Muscle layer of colon (tissue), 2 donors: ENCODE data around the gene ATP6V1A.

ENCODE experiments used
- H3K27ac ChIP-seq: one replicate; pipeline ENCODE4 v1.7.0; 2013; ENCODE audit warnings: low read depth, mild to moderate bottlenecking, low read length, moderate library complexity
- H3K27me3 ChIP-seq, 2 donors: one replicate each; pipeline ENCODE4 v1.7.0; 2013; ENCODE audit warnings: low read length in 2 of 2, mild to moderate bottlenecking in 2 of 2; ENCODE audit not compliant: insufficient read depth in 2 of 2, control insufficient read depth in 1 of 2
- H3K36me3 ChIP-seq: one replicate; pipeline ENCODE4 v1.7.0; 2013; ENCODE audit warnings: mild to moderate bottlenecking, low read length; ENCODE audit not compliant: insufficient read depth
- H3K4me1 ChIP-seq: one replicate; pipeline ENCODE4 v1.7.0; 2013; ENCODE audit warnings: mild to moderate bottlenecking, low read length; ENCODE audit not compliant: insufficient read depth
- H3K4me3 ChIP-seq, 2 donors: one replicate each; pipeline ENCODE4 v1.7.0; 2013; ENCODE audit warnings: low read length in 2 of 2, low read depth in 1 of 2, mild to moderate bottlenecking in 1 of 2, moderate library complexity in 1 of 2
- H3K9ac ChIP-seq: one replicate; pipeline ENCODE4 v1.7.0; 2013; ENCODE audit warnings: low read length
- H3K9me3 ChIP-seq: one replicate; pipeline ENCODE4 v1.7.0; 2013; ENCODE audit warnings: mild to moderate bottlenecking, low read length
- donor health status: abdominal sarcoma.
- donor health status: Adenocarcinoma of cecum.

The ATP6V1A gene

DNA sequence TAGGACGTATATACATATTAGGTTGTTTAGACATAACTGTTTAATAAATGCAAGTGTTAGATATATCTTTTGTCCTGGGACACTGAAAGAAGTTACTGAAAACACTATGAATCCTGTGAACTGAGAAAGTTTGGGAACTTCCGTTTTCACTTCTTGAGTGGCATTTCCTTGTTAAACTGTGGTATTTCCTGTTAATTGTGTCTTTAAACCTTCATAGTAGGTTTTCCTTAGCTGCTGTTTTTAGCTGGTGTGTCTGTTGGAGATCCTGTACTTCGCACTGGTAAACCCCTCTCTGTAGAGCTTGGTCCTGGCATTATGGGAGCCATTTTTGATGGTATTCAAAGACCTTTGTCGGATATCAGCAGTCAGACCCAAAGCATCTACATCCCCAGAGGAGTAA is 37.1 kb downstream of the ATP6V1A start:
- Histone ChIP-seq H3K27me3 (no peaks in the 10 kb centered on the region), H3K9me3 (no peaks in the 10 kb centered on the region), H3K4me1 (no peaks in the 10 kb centered on the region), H3K27ac (no peak overlapping the region), H3K36me3 (peaks cover 3% of the 10 kb centered on the region), H3K4me3 (no peak overlapping the region), H3K9ac (no peak overlapping the region)

DNA sequence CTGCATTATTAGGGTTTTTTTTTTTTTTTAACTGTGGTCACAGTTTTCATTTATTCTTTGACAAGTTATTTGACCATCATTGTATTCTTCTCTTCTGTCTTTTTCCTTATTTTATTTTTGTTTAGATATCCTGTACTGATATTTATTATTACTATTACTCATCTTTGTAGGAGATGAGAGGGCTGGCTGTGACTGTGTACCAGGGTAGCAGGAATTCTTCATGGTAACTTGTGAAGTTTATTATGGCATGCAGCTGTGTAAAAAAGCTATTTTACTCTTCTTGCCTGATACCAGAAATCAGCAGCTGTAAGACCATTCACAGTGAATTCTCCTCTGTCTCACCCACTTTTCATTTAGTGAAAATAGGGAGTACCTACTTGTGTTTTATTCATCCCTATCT is 44.5 kb downstream of the ATP6V1A start:
- Histone ChIP-seq H3K27ac (no peak overlapping the region), H3K4me1 (no peaks in the 10 kb centered on the region), H3K27me3 (no peaks in the 10 kb centered on the region), H3K4me3 (no peak overlapping the region), H3K9ac (no peak overlapping the region), H3K36me3 (peaks cover 12% of the 10 kb centered on the region), H3K9me3 (no peaks in the 10 kb centered on the region)

DNA sequence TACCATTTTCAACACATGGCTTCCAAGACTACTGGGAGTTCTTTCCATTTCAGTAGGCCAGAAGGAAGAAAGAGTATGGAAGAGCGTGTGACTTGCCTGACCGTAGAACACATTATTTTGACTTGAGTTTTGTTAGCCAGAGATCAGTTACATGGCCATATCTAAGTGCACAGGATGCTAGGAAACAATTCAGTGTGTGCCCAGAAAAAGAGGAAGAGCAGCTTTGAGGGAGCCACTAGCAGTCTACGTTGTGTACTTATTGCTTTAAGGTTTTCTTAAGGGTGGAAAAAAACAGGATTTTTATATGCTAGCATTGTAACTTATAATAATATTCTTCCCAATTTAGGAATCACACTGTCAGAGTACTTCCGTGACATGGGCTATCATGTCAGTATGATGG is 47.7 kb downstream of the ATP6V1A start:
- Histone ChIP-seq H3K36me3 (peaks cover 17% of the 10 kb centered on the region), H3K9ac (no peak overlapping the region), H3K27me3 (no peaks in the 10 kb centered on the region), H3K4me1 (no peaks in the 10 kb centered on the region), H3K9me3 (no peaks in the 10 kb centered on the region), H3K4me3 (no peak overlapping the region), H3K27ac (no peak overlapping the region)

DNA sequence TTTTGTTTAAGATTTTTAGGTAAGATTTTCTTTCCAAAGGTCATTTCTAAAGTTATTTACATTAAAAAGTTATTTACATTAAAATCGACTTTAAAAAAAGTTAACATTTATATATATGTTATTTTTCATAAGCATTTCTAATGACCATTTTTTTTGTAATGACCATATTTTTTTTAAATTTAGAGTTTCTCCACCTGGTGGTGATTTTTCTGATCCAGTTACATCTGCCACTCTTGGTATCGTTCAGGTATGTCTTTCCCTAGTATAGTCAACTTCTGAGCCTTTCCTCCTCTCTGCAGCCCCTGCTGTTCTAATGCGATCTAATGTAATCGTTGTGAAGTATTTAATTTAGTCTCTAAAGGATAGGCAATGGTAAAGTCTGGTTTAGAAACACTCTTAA is 48.9 kb downstream of the ATP6V1A start:
- no peaks in the 10 kb centered on the region for H3K9me3 ChIP-seq
- H3K27me3 ChIP-seq, result no peaks in the 10 kb centered on the region
- peaks cover 23% of the 10 kb centered on the region for H3K36me3 ChIP-seq
- no peaks in the 10 kb centered on the region for H3K4me1 ChIP-seq
- H3K9ac ChIP-seq, result no peak overlapping the region
- H3K27ac ChIP-seq, result no peak overlapping the region
- no peak overlapping the region for H3K4me3 ChIP-seq

- Histone ChIP-seq H3K9ac (no peak overlapping the region), H3K4me1 (no peaks in the 10 kb centered on the region), H3K27ac (no peak overlapping the region), H3K4me3 (no peak overlapping the region), H3K36me3 (peaks cover 28% of the 10 kb centered on the region), H3K9me3 (no peaks in the 10 kb centered on the region), H3K27me3 (no peaks in the 10 kb centered on the region)
Measured at GRCh38 chr3:113802795-113803455, 56.1 kb downstream of the ATP6V1A start.

GRCh38 chr3:113804661-113805060 is 57.8 kb downstream of the ATP6V1A start:
- H3K4me1 ChIP-seq, result no peaks in the 10 kb centered on the region
- H3K27ac ChIP-seq, result no peak overlapping the region
- H3K27me3 ChIP-seq, result no peaks in the 10 kb centered on the region
- no peak overlapping the region for H3K9ac ChIP-seq
- H3K9me3 ChIP-seq, result no peaks in the 10 kb centered on the region
- no peak overlapping the region for H3K4me3 ChIP-seq
- H3K36me3 ChIP-seq, result peaks cover 29% of the 10 kb centered on the region

- Histone ChIP-seq H3K27me3 (no peaks in the 10 kb centered on the region), H3K36me3 (peaks cover 27% of the 10 kb centered on the region)
Measured at GRCh38 chr3:113805249-113805648, 58.4 kb downstream of the ATP6V1A start.

DNA sequence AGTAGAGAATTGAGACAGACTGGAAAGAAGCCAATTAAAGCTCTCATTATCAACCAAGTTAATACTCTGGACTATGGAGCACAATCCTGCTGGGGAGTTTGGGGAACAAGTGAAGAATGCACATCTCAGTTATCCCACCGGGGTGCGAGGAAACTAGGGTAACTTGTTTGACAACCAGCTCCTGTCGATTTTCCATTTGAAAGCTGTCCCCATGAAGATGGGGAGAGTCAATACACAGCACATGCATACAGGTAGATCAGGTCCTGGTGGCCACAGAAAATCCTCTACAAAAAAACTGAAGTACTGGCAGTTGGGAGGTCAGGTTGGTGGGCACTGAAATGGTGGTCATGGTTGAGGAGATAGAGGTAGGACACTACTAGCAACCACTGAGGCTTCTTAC is 66.0 kb downstream of the ATP6V1A start:
- H3K27ac ChIP-seq, result no peak overlapping the region
- no peaks in the 10 kb centered on the region for H3K27me3 ChIP-seq
- H3K4me1 ChIP-seq, result no peaks in the 10 kb centered on the region

More at GRCh38 chr3:113805249-113805648, 58.4 kb downstream of the ATP6V1A start:
- H3K27ac ChIP-seq, result no peak overlapping the region
- no peak overlapping the region for H3K4me3 ChIP-seq
- no peak overlapping the region for H3K9ac ChIP-seq
- H3K4me1 ChIP-seq, result no peaks in the 10 kb centered on the region
- H3K9me3 ChIP-seq, result no peaks in the 10 kb centered on the region

GRCh38 chr3:113819866-113820265 is 73.0 kb downstream of the ATP6V1A start:
- Histone ChIP-seq H3K4me1 (no peaks in the 10 kb centered on the region), H3K4me3 (no peak overlapping the region), H3K27ac (no peak overlapping the region), H3K9me3 (no peaks in the 10 kb centered on the region), H3K36me3 (no peaks in the 10 kb centered on the region), H3K9ac (no peak overlapping the region), H3K27me3 (no peaks in the 10 kb centered on the region)

More for the DNA sequence above, 66.0 kb downstream of the ATP6V1A start:
- no peak overlapping the region for H3K4me3 ChIP-seq
- no peaks in the 10 kb centered on the region for H3K9me3 ChIP-seq
- no peak overlapping the region for H3K9ac ChIP-seq
- H3K36me3 ChIP-seq, result peaks cover 5% of the 10 kb centered on the region

DNA sequence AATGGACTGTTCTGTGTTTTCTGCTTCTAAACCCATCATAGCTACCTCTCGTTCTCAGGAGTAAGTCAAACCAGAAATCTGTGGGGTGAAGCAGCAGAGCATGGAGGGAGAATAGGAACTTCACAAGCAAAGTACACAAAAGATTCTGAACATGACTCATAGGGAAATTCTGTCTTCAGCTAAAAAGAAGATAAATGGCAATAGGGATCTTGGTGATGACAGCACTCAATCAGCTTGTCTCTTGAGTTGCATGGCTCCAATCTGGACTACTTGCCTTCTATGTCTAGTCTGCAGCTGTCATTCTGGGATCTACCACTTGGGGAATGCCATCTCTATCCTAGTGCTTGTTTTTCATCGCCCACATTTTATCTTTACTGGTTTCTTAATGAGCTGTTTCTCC is 78.3 kb downstream of the ATP6V1A start:
- Histone ChIP-seq H3K4me3 (no peak overlapping the region), H3K9me3 (no peaks in the 10 kb centered on the region), H3K27ac (no peak overlapping the region), H3K27me3 (no peaks in the 10 kb centered on the region), H3K4me1 (no peaks in the 10 kb centered on the region), H3K9ac (no peak overlapping the region), H3K36me3 (no peaks in the 10 kb centered on the region)

DNA sequence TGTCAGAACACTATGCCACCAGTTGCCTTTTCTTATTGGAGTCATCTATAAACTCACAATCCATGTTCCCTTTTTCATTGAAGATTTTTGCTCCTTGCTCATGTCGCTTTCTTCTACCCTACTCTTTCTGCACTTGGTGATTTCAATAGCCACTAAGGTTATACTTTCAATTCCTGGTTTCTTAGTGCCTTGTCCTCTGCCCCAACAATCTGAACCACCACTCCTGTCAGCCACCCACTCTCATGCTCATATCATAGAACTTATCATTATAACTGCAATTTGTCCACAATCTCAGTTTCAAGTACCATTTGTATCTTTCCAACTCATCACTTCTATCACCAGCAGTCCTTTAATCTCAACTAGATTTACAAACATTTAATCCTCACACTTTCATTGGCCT is 81.8 kb downstream of the ATP6V1A start:
- H3K27me3 ChIP-seq, result no peaks in the 10 kb centered on the region
- H3K9me3 ChIP-seq, result no peaks in the 10 kb centered on the region
- no peak overlapping the region for H3K9ac ChIP-seq
- H3K4me1 ChIP-seq, result no peaks in the 10 kb centered on the region
- no peak overlapping the region for H3K4me3 ChIP-seq
- H3K36me3 ChIP-seq, result no peaks in the 10 kb centered on the region
- no peak overlapping the region for H3K27ac ChIP-seq

- Histone ChIP-seq H3K4me3 (no peak overlapping the region), H3K27ac (no peak overlapping the region), H3K9me3 (no peaks in the 10 kb centered on the region), H3K27me3 (no peaks in the 10 kb centered on the region), H3K9ac (no peak overlapping the region), H3K36me3 (no peaks in the 10 kb centered on the region), H3K4me1 (no peaks in the 10 kb centered on the region)
Measured at GRCh38 chr3:113829576-113830354, 82.9 kb downstream of the ATP6V1A start.
